Hepatocyte (in vitro differentiated cells): ENCODE data around the gene FCER2.

ENCODE experiments used
- CTCF ChIP-seq: fragments of 200-600 bp; sonication (generic); IDR thresholded peaks from 2 replicates; pipeline ENCODE4 v1.5.1; 2016; ENCODE audit warnings: antibody characterized with exemption, mild to moderate bottlenecking; ENCODE audit not compliant: poor library complexity
- EZH2 ChIP-seq: fragments of 200-600 bp; sonication (generic); IDR thresholded peaks from 2 replicates; pipeline ENCODE4 v1.6.1; 2016; ENCODE audit warnings: antibody characterized with exemption, mild to moderate bottlenecking, borderline replicate concordance
- EZH2phosphoT487 ChIP-seq: fragments of 200-600 bp; sonication (generic); IDR thresholded peaks from one replicate; pipeline ENCODE4 v1.6.1; 2018; ENCODE audit warnings: antibody characterized with exemption, mild to moderate bottlenecking, low read depth, moderate library complexity; ENCODE audit not compliant: unreplicated experiment, severe bottlenecking

DNA sequence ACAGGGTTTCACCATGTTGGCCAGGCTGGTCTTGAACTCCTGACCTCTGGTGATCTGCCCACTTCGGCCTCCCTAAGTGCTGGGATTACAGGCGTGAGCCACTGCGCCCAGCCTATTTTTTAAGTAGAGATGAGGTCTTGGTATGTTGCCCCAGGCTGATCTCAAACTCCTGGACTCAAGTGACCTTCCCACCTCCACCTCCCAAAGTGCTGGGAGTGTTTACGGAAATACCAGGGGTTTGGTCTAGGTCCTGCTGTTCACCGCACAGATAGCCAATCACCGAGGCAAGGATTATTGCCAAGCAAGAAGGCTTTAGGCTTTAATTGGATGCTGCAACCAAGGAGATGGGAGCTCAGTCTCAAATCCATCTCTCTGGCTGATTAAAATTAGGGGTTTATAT is 18.4 kb upstream of the FCER2 start:
- TF ChIP-seq CTCF = no peak
- TF ChIP-seq EZH2phosphoT487 = no peak
- TF ChIP-seq EZH2 = no peak
